GM15510 (cell line): ENCODE measurements around the gene ADSS1.
A peak's percentile ranks its signal among the peaks of the same experiment; 100 is the strongest.

Experiments
- POLR2A ChIP-seq: IDR thresholded peaks from 3 replicates; pipeline ENCODE4 v1.6.1; 2011; ENCODE audit warnings: borderline replicate concordance; ENCODE audit not compliant: insufficient read length; ENCODE audit errors: extremely low read depth

The ADSS1 gene

DNA sequence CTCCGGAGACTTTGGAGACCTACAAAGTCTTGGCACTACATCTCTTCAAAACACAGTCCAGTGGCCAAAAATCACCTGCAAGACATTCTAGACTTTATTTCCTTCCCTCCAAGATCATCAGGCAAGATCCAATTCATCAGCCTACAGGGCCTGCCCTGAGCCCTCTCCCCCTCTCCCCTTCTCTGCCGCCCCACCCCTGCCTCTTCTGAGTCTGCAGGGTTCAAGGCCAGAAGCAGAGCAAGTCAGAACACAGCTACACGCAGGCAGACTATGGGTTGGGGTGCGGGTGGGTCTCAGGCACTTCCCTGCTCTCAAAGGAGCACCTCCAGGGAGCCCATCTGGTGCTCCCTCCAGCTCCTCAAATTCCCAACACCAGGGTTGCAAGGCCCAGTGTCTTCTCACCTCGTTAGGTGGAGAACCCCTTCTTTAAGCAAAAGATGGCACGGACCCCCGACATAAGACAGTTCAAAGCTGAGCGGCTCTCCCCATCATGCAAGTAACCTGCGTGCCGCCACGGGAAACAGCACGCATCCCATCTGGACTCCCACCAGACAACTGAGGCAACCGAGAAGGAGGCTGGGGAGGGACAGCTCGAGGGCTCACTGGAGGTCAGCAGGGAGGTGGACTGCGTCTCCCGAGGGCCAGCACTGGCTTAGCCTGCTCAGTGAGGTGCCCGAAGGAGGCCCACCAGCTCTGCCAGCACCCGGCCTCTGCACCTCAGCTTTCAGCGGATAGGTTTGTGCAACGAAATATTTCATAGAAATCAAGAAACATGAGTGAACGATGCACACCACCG is 40.2 kb upstream of the ADSS1 start:
- no peak for TF ChIP-seq POLR2A

DNA sequence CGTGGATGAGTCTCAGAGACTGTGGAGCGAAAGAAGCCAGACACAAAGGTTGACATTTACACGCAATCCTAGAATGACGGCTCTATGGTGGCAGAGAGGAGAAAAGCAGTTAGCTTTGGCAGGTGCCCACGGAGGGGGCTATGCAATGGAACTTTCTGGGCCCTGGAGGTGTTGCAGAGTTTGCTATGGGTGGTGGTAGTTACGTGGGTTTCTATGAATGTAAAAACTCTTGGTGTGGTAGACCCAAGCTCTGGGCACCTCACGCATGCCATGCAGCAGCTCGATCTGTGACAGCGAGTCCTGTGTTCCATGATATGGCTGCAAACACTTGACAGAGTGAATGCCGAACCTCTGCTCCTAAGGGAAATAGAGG is 39.6 kb upstream of the ADSS1 start:
- no peak for TF ChIP-seq POLR2A

DNA sequence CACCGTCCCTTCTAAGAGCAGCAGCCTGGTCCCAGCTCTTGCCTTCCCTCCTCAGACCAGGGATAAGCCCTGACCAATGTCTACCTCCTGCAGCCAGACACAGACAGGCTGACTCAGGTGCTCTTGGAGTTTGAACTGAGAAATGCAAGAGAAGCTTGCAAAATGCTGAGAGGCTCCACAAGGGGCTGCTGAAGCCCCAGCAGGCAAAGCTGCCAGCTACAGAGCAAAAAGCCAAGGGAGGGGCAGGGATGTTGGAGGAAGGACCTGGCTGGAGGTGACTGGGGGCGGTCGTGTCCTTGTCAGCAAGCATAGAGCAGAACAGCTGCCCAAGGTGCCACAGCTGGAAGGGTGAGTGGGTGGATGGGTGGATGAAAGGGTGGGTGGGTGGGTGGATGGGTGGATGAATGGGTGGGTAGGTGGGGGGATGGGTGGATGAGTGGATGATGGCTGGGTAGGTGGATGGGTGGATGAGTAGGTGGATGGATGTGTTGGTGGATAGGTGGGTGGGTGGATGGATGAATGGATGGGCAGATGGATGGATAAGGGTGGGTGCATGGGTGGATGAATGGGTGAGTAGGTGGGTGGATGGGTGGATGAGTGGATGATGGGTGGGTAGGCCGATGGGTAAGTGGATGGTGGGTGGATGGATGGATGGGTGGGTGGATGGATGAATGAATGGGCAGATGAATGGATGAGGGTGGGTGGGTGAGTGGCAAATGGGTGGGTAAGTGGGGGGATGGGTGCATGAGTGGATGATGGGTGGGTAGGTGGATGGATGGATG is 38.6 kb upstream of the ADSS1 start:
- no peak for TF ChIP-seq POLR2A

DNA sequence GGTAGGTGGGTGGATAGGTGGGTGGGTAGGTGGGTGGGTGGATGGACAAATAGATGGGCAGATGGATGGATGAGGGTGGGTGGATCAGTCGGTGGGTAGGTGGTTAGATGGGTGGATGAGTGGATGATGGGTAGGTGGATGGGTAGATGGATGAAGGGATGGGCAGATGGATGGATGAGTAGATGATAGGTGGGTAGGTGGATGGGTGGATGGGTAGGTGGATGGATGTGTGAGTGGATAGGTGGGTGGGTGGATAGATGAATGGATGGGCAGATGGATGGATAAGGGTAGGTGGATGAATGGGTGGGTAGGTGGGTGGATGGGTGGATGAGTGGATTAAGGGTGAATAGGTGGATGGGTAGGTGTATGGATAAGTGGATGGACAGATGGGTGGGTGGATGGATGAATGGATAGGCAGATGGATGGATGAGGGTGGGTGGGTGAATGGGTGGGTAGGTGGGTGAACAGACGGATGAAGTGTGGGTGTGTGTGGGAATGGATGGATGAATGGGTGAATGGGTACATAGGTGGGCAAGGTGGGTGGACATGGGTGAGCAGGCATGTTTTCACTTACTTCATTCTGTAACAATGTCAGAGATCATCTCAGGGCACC is 37.9 kb upstream of the ADSS1 start:
- TF ChIP-seq POLR2A, result no peak

DNA sequence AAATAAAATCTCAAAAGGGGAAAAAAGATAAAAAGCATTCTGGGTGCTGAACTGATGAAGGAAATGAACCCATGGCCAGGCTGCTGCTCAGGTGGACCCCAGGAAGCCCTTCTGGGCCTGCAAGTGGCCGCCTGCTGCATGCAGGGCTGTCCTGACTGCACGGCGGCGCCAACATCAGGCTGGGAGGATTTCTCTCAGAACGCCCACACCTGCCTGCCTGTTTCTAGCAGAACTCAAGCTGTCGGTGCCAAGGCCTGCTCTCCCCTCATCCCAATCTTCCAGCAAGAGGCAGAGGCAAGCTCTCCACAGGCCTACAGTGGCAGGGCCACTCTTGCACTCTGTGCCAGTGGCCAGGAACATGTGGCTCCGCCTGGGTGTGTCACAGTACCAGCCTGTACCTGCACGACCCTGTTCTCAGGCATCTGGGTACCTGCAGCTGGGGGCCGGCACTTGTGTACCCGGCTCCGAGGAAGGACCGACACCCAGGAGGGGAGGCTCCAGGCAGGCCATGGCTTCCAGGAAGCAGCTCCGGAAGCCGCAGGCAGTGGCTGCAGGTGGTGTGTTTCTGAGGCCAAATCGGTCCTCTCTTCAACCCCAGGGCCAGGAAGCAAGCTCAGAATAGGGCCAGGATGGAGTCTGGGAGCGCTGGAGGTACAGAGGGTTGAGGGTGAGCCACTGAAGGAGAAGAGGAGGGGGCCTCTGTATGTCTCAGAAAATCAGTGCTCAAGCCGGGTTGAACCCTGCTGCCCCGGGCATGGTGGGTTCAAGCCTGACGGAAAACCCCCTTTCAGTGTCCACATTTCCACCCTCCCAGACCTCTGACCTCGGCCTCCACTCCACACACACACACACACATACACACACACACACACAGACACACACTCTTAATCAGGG is 37.2 kb upstream of the ADSS1 start:
- TF ChIP-seq POLR2A, result no peak

DNA sequence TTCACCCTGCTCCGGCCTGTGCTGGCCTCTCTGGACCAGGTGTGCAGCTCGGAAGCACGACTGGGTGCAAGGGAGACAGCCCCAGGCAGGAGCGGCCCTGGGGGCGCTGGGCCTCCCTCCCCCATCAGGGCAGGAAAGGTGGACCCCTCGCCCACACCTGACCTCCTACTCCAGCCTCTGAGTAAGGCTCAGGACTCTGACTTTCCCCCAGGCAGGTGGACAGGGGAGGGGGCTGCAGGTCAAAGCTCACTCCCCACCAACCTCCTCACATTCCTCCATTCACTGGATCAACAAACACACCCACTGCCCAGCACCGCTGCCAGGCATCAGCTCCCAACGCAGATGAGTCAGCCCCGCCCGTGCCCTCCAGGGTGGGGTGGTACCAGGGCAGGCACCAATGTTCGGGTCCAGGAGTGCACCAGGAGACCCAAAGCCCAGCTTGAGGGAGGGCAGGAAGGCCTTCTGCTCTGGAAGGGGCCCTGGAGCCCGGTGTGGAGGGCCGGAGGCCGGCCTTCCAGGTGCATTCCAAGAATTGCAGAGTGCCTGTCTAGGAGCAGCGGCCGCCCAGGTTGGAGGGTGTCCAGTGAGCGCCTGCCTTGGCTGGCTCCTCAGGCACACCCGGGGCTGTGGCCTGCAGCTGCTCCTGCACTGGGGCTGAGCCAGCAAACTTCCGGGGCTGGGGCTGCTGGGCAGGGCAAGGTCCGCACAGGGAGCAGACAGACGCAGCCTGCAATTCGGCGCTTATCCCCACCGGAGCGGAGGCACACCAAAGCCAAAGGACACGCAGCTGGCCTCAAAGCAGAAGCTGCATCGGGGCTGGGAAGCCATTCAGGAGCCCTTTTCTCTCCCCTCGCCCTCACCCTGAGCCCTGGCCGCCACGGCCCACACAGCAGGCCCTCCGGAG is 36.2 kb upstream of the ADSS1 start:
- no peak for TF ChIP-seq POLR2A

DNA sequence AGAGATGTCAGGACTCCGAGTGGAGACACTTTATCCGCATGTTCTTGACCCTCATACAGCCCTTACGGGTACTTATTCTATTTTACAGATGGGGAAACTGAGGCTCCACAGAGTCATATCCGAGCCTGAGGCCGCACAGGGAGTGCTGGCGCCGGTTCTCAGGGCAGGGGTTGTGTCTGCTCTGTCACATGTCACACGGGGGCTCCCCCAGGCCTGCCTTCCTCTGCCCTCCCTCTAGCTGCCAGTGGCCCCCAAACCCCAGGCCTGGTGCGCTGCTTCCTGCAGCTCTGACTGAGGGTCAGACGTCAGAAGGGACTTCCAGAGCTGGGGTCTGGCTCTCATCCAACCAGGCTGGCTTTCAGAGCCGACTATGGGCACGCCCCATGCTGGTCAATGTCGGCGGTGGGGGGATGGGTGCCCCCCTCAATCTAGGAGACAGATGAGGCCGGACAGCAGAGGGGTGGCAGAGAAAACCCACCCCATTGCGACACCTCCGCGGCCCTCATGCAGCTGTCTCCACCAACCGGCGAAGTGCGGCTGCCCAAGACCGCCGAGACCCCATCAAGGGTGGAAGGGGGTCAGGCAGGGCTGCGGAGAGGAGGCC is 35.4 kb upstream of the ADSS1 start:
- no peak for TF ChIP-seq POLR2A

DNA sequence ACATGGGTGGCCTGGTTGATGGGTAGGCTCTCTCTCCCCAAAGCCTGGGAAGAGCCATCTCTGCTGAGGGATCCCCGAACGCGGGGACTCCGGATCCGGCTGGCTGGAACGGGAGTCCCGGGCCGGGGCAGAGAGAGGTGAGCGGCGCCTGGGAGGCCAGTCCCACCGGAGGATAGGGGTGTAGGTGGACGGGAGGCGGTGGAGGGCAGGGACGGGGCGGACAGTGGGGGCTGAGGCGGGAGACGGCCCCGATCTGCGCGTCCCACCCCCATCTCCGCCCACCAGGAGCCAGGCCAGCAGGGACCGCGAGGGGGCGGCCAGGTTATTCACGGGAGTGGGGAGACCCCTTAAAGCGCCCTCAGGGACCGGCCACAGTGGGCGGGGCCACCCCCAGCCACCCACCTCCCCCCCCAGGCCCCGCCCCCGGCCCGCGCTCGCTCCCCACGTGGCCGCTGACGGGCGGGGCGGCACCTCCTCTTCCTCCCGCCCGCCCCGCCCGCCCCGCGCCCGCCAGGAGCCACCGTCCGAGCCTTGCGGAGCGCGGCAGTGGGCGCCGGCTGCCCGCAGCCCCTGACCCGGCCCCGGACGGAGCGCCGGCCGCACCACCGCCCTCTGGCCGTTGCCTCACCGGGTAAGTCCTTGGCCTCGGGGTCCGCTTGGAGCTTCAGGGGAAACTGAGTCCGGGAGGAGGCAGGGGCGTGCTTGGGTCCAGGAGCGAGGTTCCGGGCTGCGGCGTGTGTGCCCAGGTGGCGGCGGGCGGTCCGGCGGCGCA is 34.7 kb upstream of the ADSS1 start, which contains the start of gene INF2:
Gene INF2 (plus strand): TSS at position 510 of the 772 bp plus-strand sequence. CDS start 11,748 bp downstream, outside the sequence.
- TF ChIP-seq POLR2A, result peak; percentile 54

DNA sequence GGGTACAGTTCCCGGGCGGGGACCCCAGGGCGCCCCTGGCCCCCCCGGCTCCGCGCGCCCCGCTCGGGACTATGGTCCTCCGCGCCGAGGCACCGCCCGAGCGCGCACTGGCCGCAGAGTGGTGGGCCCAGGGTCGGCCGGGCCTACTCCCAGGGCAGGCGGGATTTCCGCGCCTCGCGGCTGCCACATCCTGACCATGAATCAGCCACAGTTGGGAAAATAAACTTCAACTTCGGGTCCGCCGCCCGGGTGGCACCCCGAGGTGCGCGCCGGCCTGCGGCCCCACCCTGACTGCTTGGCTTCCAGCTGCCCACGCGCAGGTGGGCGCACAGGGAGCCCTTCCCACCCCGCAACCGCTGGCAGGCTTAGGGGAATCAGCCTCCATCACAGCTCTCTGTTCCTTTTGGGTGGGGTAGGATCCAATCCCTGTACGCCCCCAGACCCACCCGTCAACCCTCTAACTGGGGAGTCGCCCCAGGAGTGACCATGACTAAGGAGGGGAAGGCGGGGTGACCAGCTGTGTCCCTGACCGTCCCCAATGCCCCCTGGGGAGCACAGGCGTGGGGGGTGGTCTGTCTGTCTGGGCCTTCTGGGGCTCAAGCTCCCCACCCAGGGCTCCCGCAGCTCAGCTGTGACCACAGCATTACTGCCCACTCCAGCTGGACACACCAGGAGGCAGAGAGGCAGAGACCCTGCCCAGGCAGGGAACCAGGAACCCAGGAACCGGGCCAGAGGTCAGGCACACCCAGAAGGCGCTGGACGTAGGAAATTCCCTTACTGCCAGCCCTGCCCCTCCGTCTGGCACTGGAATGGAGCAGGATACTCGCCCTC is 33.9 kb upstream of the ADSS1 start:
- TF ChIP-seq POLR2A, result no peak

DNA sequence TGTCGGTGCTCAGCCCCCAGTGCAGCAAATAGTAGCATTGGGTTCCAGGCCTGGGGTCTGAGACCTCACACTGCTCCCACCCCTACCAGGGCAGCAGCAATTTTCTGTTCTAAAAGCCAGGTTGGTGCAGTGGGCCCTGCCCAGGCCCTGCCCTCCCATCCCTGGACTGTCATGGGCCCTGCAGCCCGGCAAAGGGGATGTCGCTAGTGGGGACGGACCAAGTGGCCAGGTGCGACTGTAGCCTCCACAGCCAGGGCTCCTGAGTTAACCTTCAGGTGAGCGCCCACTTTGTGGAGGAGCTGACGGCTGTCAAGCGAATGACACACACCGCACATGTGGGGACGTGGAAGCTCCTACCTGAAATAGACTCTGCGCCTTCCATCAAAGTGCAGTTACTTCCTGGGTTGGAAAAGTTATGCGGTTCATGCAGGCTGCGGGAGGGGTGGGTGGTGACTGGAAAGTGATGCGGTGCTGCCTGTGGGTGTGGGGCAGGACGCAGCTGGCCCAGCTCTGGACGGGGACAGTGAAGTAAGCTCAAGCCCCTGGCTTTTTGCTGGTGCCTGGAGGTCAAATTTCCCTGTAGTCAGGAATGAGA is 33.1 kb upstream of the ADSS1 start:
- no peak for TF ChIP-seq POLR2A

DNA sequence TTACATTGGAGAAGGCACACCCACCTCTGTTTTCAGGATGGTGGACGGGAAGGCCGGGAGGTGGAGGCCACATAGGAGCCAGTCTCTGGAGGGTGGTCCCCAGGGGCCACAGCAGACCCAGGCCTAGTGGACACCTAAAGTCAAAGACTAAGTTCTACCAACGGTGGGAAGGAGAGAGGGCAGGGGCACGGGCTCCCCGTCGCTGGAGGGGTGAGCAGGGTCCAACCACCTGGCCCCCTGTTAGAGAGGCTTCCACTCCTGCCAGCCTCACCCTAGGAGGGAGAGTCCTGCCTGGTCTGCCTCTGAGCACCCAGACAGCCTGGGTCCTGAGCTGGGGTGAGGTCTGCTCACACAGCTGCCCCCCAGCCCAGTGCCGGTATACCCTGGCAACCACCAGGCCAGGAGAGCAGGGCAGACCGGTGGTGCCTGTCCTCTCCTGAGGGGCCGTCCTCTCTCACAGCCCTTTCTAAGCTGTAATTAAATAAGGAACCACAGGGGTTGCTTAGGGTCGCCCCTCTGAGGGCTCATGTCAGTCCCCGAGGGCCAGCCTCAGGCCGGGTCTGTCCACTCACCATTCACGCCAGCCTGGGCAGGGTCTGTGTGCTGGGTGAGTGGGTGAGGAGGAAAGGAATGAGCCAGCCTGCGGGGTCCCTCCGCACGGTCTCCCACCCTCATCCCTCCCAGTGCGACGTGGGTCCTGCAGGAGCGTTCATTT is 32.3 kb upstream of the ADSS1 start:
- TF ChIP-seq POLR2A, result no peak
